ENCODE data around the gene RNF2.
"Not testable (repeated sequence)": the region's sequence is repeated elsewhere in the genome, so short reads cannot be mapped to it uniquely, and the experiment has no call there.

Gene RNF2

GRCh38 chr1:185063719-185064118 lies 18.4 kb downstream of the RNF2 start:
- TF ChIP-seq CTCF (IDR thresholded peaks at IDR 0.05; ENCODE audit: low read depth, low read length) = no peak
- no peak for DNase-seq (ENCODE audit: extremely low read depth, low read depth)

- DNase-seq (ENCODE audit: extremely low read depth, low read depth) = not testable (repeated sequence)
These were observed 19.6 kb downstream of the RNF2 start for GRCh38 chr1:185065006-185065405.

GRCh38 chr1:185066181-185066580 lies 20.8 kb downstream of the RNF2 start:
- DNase-seq (ENCODE audit: extremely low read depth, low read depth) = no peak
- TF ChIP-seq CTCF (IDR thresholded peaks at IDR 0.05; ENCODE audit: low read depth, low read length) = no peak

- no peak for TF ChIP-seq CTCF (IDR thresholded peaks at IDR 0.05; ENCODE audit: low read depth, low read length)
- DNase-seq (ENCODE audit: extremely low read depth, low read depth) = no peak
These were observed 23.0 kb downstream of the RNF2 start for GRCh38 chr1:185068341-185068740.

- TF ChIP-seq CTCF (IDR thresholded peaks at IDR 0.05; ENCODE audit: low read depth, low read length) = no peak
- DNase-seq (ENCODE audit: extremely low read depth, low read depth) = no peak
These were observed 23.9 kb downstream of the RNF2 start for GRCh38 chr1:185069202-185069772.

GRCh38 chr1:185070051-185070450 lies 24.7 kb downstream of the RNF2 start:
- no peak for DNase-seq (ENCODE audit: extremely low read depth, low read depth)
- TF ChIP-seq CTCF (IDR thresholded peaks at IDR 0.05; ENCODE audit: low read depth, low read length) = no peak

GRCh38 chr1:185073725-185074124 lies 28.4 kb downstream of the RNF2 start:
- no peak for DNase-seq (ENCODE audit: extremely low read depth, low read depth)
- no peak for TF ChIP-seq CTCF (IDR thresholded peaks at IDR 0.05; ENCODE audit: low read depth, low read length)

GRCh38 chr1:185074307-185074706 lies 28.9 kb downstream of the RNF2 start:
- DNase-seq (ENCODE audit: extremely low read depth, low read depth) = no peak
- no peak for TF ChIP-seq CTCF (IDR thresholded peaks at IDR 0.05; ENCODE audit: low read depth, low read length)
